ENCODE results near the gene SEMA4B. TPM values are rescaled to one million over a fixed set of nuclear protein-coding genes. Genes with fewer than 3 reads are reported as not detected.
A peak's percentile ranks its signal among the peaks of the same experiment; 100 is the strongest.

The SEMA4B gene
- total and polyA plus RNA-seq, 2 experiments from 2014 or later: 39.3 to 43.1 TPM

DNA sequence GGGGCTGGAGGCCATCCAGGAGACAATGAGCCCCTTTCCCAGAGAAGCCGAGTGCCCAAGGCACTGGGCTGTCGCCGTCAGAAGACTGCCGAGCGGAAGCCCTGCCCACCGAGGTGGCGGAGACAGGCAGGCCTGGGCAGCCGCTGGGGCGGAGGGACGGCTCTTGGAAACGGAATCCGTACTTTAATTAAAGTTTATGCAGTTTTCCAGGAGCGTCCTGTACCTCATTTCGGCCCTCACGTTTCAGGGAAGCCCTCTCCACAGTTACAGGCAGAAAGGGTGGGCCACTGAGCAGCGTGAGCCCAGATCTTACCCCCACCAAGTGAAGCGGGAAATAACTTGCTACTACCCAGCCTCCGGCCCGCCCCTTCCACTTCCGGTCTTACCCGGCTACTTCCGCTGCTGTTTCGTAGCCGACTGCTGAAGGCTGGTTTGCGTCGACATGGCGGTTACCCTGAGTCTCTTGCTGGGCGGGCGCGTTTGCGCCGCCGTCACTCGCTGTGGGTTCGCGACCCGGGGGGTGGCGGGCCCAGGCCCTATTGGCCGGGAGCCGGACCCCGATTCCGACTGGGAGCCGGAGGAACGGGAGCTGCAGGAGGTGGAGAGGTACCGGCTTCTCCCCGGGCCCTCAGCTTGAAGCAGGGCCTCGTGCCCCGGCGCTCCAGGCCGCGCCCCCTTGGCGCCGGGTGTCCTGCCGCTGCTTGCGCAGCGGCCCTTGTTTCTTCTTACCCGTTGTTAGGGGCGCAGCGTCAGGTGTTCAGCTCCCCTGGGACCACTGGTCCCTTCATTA, 64.3 kb downstream of the SEMA4B start, which contains the start of gene NGRN:
TSS of gene NGRN (plus strand) at position 402 of the 790 bp plus-strand sequence. CDS start at position 443, 41 bp downstream.
- Histone ChIP-seq H3K27ac (peak within 1 kb of the TSS; percentile 95), H3K4me1 (ENCODE audit: low read depth) (peaks cover 24% of the 10 kb centered on the region)
- TF ChIP-seq, protein P1, sequence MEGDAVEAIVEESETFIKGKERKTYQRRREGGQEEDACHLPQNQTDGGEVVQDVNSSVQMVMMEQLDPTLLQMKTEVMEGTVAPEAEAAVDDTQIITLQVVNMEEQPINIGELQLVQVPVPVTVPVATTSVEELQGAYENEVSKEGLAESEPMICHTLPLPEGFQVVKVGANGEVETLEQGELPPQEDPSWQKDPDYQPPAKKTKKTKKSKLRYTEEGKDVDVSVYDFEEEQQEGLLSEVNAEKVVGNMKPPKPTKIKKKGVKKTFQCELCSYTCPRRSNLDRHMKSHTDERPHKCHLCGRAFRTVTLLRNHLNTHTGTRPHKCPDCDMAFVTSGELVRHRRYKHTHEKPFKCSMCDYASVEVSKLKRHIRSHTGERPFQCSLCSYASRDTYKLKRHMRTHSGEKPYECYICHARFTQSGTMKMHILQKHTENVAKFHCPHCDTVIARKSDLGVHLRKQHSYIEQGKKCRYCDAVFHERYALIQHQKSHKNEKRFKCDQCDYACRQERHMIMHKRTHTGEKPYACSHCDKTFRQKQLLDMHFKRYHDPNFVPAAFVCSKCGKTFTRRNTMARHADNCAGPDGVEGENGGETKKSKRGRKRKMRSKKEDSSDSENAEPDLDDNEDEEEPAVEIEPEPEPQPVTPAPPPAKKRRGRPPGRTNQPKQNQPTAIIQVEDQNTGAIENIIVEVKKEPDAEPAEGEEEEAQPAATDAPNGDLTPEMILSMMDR (IDR thresholded peaks at IDR 0.05; ENCODE audit: low read depth, low read length): no peak

DNA sequence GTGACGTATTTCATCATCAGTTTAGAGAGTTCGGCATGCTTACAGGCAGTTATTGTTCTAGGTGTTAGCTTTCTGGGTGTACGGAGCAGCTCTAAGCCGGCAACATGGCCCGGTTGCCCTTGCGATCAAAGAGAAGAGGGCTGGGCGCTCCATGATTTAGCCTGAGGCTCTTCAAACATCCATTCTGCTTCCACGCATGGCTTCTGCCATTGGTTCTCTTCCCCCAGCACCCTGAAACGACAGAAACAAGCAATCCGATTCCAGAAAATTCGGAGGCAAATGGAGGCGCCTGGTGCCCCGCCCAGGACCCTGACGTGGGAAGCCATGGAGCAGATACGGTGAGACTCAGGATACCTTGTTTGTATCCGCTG, 64.9 kb downstream of the SEMA4B start:
- H3K9me3 ChIP-seq (ENCODE audit: low read depth): no peaks in the 10 kb centered on the region
- peak; percentile 31 to 42 for DNase-seq (ENCODE audit: low read depth in 1 of 2, low spot score in 1 of 2)

More for the DNA sequence above, 64.3 kb downstream of the SEMA4B start, which contains the start of gene NGRN:
- Histone ChIP-seq H3K4me3 (peak within 1 kb of the TSS; percentile 81), H3K36me3 (no peaks in the 10 kb centered on the region), H3K9me3 (ENCODE audit: low read depth) (no peaks in the 10 kb centered on the region), H3K27me3 (no peaks in the 10 kb centered on the region)
- DNase-seq (ENCODE audit: low read depth in 1 of 2, low spot score in 1 of 2): peak; percentile 90 to 91

DNA sequence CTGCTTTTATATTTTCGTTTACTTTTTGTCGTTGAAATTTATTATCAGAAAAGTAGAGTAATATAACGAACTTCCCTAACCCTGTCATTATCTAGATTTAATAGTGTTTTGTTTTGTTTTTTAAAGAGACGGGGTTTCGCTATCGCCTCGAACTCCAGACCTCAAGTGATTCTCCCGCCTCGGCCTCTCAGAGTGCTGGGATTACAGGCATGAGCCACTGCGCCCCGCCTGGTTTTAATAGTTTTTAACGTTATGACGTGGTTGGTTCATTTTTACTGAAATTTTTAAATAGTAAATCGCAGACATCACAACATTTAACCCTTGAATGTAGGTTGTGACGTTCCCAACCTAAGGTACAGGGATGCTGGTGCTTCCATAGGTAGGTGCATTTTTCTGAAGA, 65.4 kb downstream of the SEMA4B start:
- peak in 1 of 2 donors; percentile 22 for DNase-seq (ENCODE audit: low read depth in 1 of 2, low spot score in 1 of 2)
- Histone ChIP-seq H3K27me3 (no peaks in the 10 kb centered on the region), H3K36me3 (peaks cover 3% of the 10 kb centered on the region), H3K9me3 (ENCODE audit: low read depth) (no peaks in the 10 kb centered on the region), H3K27ac (peak overlapping the region; percentile 95), H3K4me1 (ENCODE audit: low read depth) (peaks cover 24% of the 10 kb centered on the region), H3K4me3 (peak overlapping the region; percentile 81)
- TF ChIP-seq, protein P1 (IDR thresholded peaks at IDR 0.05; ENCODE audit: low read depth, low read length): no peak

More for the DNA sequence above, 64.9 kb downstream of the SEMA4B start:
- Histone ChIP-seq H3K4me3 (peak overlapping the region; percentile 81), H3K4me1 (ENCODE audit: low read depth) (peaks cover 24% of the 10 kb centered on the region), H3K27ac (peak overlapping the region; percentile 95), H3K36me3 (no peaks in the 10 kb centered on the region), H3K27me3 (no peaks in the 10 kb centered on the region)
- TF ChIP-seq, protein P1 (IDR thresholded peaks at IDR 0.05; ENCODE audit: low read depth, low read length): no peak

DNA sequence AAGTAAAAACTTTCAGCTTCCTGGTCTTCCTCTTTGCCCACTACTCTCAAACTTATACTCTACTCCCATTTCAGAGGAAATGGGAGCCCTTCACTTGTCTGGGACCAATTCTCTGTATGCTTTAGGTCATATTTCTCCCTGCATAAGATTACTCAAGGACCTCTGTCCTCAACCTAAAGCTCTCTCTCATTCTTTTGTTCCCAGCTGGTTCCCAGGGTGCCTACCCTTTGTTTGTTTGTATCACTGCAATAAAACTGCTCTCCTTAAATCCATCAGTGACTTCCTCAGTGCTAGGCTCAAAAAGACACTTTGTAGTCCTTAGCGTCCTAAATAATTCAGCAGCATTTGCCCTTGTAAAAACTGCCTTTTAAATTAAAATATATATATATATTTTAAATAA, 67.3 kb downstream of the SEMA4B start:
- Histone ChIP-seq H3K27ac (no peak overlapping the region), H3K4me3 (no peak overlapping the region), H3K4me1 (ENCODE audit: low read depth) (peaks cover 24% of the 10 kb centered on the region), H3K27me3 (no peaks in the 10 kb centered on the region), H3K9me3 (ENCODE audit: low read depth) (no peaks in the 10 kb centered on the region), H3K36me3 (peaks cover 7% of the 10 kb centered on the region)
- TF ChIP-seq, protein P1 (IDR thresholded peaks at IDR 0.05; ENCODE audit: low read depth, low read length): no peak
- DNase-seq (ENCODE audit: low read depth in 1 of 2, low spot score in 1 of 2): no peak

DNA sequence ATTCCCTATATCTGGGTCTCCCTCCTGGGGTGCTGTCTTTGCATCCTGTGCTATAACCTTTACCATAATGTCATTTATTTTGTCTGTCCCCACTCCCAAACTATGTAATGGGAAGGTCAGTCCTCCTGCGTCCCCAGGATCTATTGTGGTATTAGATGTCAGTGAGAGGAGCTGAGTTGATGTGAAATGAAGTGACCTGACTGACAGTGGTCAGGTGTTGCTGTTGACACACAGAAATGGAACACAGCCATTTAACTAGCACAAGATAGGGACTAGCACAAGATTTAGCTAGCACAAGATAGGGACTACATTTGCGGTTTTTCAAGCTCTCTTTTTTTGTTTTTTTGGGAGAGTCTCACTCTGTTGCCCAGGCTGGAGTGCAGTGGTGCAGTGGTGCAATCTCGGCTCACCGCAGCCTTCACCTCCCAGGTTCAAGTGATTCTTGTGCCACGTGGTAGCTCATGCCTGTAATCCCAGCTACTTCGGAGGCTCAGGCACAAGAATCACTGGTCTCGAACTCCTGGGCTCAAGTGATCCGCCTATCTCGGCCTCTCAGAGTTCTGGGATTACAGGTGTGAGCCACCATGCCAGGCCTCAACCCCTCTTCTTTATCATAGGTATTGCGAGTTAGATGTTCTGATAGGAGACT, 69.5 kb downstream of the SEMA4B start:
- Histone ChIP-seq H3K4me1 (ENCODE audit: low read depth) (peaks cover 24% of the 10 kb centered on the region), H3K36me3 (peaks cover 10% of the 10 kb centered on the region), H3K4me3 (no peak overlapping the region), H3K9me3 (ENCODE audit: low read depth) (no peaks in the 10 kb centered on the region), H3K27ac (peak overlapping the region; percentile 39), H3K27me3 (no peaks in the 10 kb centered on the region)
- no peak for DNase-seq (ENCODE audit: low read depth in 1 of 2, low spot score in 1 of 2)
- TF ChIP-seq, protein P1 (IDR thresholded peaks at IDR 0.05; ENCODE audit: low read depth, low read length): no peak

All from cardiac muscle cell (in vitro differentiated cells and primary cell).